HepG2 (cell line): ENCODE data around the gene PTK7. TPM values are rescaled to one million over a fixed set of nuclear protein-coding genes. Genes with fewer than 3 reads are reported as not detected.

ENCODE experiments used
- ATAD3A ChIP-seq: sonication (generic); formaldehyde crosslinking; IDR thresholded peaks from 2 replicates; pipeline ENCODE4 v1.4.0; 2020; ENCODE audit warnings: missing genetic modification reagents
- DNMT1 ChIP-seq: sonication (generic); formaldehyde crosslinking; IDR thresholded peaks from 2 replicates; pipeline ENCODE4 v1.5.1; 2020; ENCODE audit warnings: mild to moderate bottlenecking, missing genetic modification reagents
- EZH2 ChIP-seq: conservative IDR thresholded peaks from 2 replicates; pipeline ENCODE4 v1.6.1; 2012; ENCODE audit warnings: mild to moderate bottlenecking, low read depth, low read length, moderate library complexity
- FOXC1 ChIP-seq: sonication (generic); formaldehyde crosslinking; IDR thresholded peaks from 2 replicates; pipeline ENCODE4 v1.8.0; 2022; ENCODE audit warnings: mild to moderate bottlenecking, missing genetic modification reagents, borderline replicate concordance
- HOXA3 ChIP-seq: sonication (generic); formaldehyde crosslinking; IDR thresholded peaks from 2 replicates; pipeline ENCODE4 v1.5.0; 2020; ENCODE audit warnings: missing genetic modification reagents
- HOXA5 ChIP-seq: sonication (generic); formaldehyde crosslinking; IDR thresholded peaks from 2 replicates; pipeline ENCODE4 v1.4.0; 2020; ENCODE audit warnings: missing genetic modification reagents
- KDM3A ChIP-seq: IDR thresholded peaks from 2 replicates; pipeline ENCODE4 v1.6.1; 2018; ENCODE audit warnings: low read depth, missing compliant biosample characterization
- MIXL1 ChIP-seq: IDR thresholded peaks from 2 replicates; pipeline ENCODE4 v1.6.1; 2016
- MZF1 ChIP-seq: sonication (generic); formaldehyde crosslinking; IDR thresholded peaks from 2 replicates; pipeline ENCODE4 v1.8.1; 2023; ENCODE audit warnings: mild to moderate bottlenecking, missing genetic modification reagents, borderline replicate concordance
- PHF5A ChIP-seq: IDR thresholded peaks from one replicate; pipeline ENCODE4 v1.6.1; 2018; ENCODE audit warnings: low read depth, missing genetic modification reagents; ENCODE audit not compliant: unreplicated experiment
- RXRA ChIP-seq: sonication (generic); formaldehyde crosslinking; IDR thresholded peaks from 2 replicates; pipeline ENCODE4 v1.5.1; 2020; ENCODE audit warnings: missing genetic modification reagents
- SPEN ChIP-seq: sonication (generic); formaldehyde crosslinking; IDR thresholded peaks from 2 replicates; pipeline ENCODE4 v1.5.1; 2020; ENCODE audit warnings: low read depth, mild to moderate bottlenecking, missing genetic modification reagents
- THAP11 ChIP-seq: IDR thresholded peaks from 2 replicates; pipeline ENCODE4 v1.6.1; 2016; ENCODE audit warnings: missing biosample characterization, missing genetic modification reagents
- WIZ ChIP-seq: sonication (generic); formaldehyde crosslinking; IDR thresholded peaks from 2 replicates; pipeline ENCODE4 v1.5.1; 2020; ENCODE audit warnings: mild to moderate bottlenecking, missing genetic modification reagents
- ZNF180 ChIP-seq: sonication (generic); formaldehyde crosslinking; IDR thresholded peaks from 2 replicates; pipeline ENCODE4 v1.4.0; 2020; ENCODE audit warnings: low read depth, missing genetic modification reagents, borderline replicate concordance
- ZNF251 ChIP-seq: sonication (generic); formaldehyde crosslinking; IDR thresholded peaks from 2 replicates; pipeline ENCODE4 v1.9.0; 2021; ENCODE audit warnings: mild to moderate bottlenecking, missing genetic modification reagents
- ZNF501 ChIP-seq: sonication (generic); formaldehyde crosslinking; IDR thresholded peaks from 2 replicates; pipeline ENCODE4 v1.5.1; 2020; ENCODE audit warnings: mild to moderate bottlenecking, moderate library complexity, missing genetic modification reagents
- ZNF674 ChIP-seq: sonication (generic); formaldehyde crosslinking; IDR thresholded peaks from 2 replicates; pipeline ENCODE4 v1.5.0; 2020; ENCODE audit warnings: low read depth, mild to moderate bottlenecking, missing genetic modification reagents
- ZNF737 ChIP-seq: sonication (generic); formaldehyde crosslinking; IDR thresholded peaks from 2 replicates; pipeline ENCODE4 v1.5.0; 2020; ENCODE audit warnings: missing genetic modification reagents, mild to moderate bottlenecking, borderline replicate concordance
- polyA plus RNA-seq, 8 experiments: library from polyadenylated mRNA; depleted of rRNA in 3 of 8; stranded (reverse) in 7 of 8; unstranded in 1 of 8; fragments of >200 nt; fragmentation: Illumina TruSeq in 4 of 8; extraction: Trizol in 4 of 8; gene quantifications; 2 replicates each; pipeline versions ENCODE4 v1.2.1 to v1.2.3, GENCODE V29; 2011 to 2016; ENCODE audit warnings: low read depth in 4 of 8, missing spikeins in 1 of 8, mixed read lengths in 1 of 8; ENCODE audit not compliant: insufficient read depth in 1 of 8
- total RNA-seq, 5 experiments: library from RNA; depleted of rRNA; stranded (reverse); fragments of >200 nt; fragmentation: Illumina TruSeq; extraction: Trizol; gene quantifications; 2 replicates each; pipeline ENCODE4 v1.2.3, GENCODE V29; 2016; ENCODE audit warnings: low read depth in 1 of 5
- TF ChIP-seq, protein P1 (sequence below): sonication (generic); formaldehyde crosslinking; IDR thresholded peaks from 2 replicates; pipeline ENCODE4 v1.5.0; 2020; ENCODE audit warnings: mild to moderate bottlenecking, missing genetic modification reagents
- TF ChIP-seq, protein P2 (sequence below): sonication (generic); formaldehyde crosslinking; IDR thresholded peaks from 2 replicates; pipeline ENCODE4 v1.4.0; 2020; ENCODE audit warnings: low read depth, mild to moderate bottlenecking, missing genetic modification reagents
- TF ChIP-seq, protein P3 (sequence below): IDR thresholded peaks from 2 replicates; pipeline ENCODE4 v1.6.1; 2012; ENCODE audit warnings: low read length, improper control_type of control experiment

PTK7 gene
- total and polyA plus RNA-seq, 2 of the 13 experiments (the other 11 are each of a cell fraction or from before 2014, with no cell fraction given) = 98.5 to 99.8 TPM

DNA sequence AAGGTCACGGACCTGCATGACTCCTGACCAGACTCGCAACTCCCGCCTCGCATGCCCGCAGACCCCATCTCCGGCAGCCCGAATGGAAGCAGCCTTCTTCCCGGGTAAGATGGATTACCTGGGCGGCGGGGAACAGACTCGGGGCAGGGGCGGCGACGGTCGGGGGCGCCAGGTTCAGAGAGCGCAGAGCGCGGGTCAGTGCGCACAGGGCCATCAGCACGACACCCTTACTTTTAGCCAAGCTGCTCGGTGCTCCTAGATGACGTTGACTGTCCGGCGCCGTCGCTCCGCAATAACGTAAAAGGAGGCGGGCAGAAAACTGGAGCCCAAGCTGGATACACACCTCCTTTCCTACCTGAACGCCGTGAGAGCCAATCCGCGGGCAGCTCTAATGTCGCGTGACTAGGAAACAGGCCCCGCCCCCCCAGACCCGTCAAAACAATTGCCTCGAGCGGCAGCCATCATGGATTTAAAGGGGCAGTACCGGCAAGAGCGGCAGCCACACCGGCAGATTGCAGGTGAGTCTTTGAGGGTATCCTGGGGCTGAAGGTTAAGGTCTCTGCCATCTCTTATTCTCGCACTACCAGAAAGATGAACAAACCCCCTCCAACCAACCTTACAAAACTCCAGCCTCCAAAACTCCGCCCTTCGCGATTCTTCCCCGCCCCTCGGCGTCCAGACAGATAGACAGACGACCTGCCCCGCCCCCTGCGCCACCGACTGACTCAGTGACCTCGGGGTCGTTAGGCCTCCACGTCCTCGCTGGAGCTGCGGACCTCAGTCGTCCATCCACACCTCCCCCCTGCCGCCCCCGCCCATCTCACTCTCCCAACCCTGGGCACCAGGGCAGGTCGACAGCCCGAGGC is 16.7 kb upstream of the PTK7 start, which contains the start of the genes KLC4 and MRPL2 (continued):
- TF ChIP-seq DNMT1 (CRISPR knock-in tag) = peak; percentile 49; the same call in 1 of the 2 replicates
- 0 out of 2 replicates have a peak, but pooled peaks have one; percentile 54 for TF ChIP-seq WIZ (CRISPR knock-in tag)
- TF ChIP-seq, protein P1, sequence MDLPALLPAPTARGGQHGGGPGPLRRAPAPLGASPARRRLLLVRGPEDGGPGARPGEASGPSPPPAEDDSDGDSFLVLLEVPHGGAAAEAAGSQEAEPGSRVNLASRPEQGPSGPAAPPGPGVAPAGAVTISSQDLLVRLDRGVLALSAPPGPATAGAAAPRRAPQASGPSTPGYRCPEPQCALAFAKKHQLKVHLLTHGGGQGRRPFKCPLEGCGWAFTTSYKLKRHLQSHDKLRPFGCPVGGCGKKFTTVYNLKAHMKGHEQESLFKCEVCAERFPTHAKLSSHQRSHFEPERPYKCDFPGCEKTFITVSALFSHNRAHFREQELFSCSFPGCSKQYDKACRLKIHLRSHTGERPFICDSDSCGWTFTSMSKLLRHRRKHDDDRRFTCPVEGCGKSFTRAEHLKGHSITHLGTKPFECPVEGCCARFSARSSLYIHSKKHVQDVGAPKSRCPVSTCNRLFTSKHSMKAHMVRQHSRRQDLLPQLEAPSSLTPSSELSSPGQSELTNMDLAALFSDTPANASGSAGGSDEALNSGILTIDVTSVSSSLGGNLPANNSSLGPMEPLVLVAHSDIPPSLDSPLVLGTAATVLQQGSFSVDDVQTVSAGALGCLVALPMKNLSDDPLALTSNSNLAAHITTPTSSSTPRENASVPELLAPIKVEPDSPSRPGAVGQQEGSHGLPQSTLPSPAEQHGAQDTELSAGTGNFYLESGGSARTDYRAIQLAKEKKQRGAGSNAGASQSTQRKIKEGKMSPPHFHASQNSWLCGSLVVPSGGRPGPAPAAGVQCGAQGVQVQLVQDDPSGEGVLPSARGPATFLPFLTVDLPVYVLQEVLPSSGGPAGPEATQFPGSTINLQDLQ = peak; percentile 42; the same call in 1 of the 2 replicates
- TF ChIP-seq HOXA5 = 0 out of 2 replicates have a peak, but pooled peaks have one; percentile 78
- TF ChIP-seq ZNF251 (CRISPR knock-in tag) = 0 out of 2 replicates have a peak, but pooled peaks have one; percentile 45
- peak; percentile 75; the same call in 1 of the 2 replicates for TF ChIP-seq SPEN
- TF ChIP-seq FOXC1 (CRISPR knock-in tag) = 0 out of 2 replicates have a peak, but pooled peaks have one; percentile 32
- no peak for TF ChIP-seq PHF5A (CRISPR knock-in tag)
- TF ChIP-seq EZH2 = no peak
- TF ChIP-seq ZNF674 (CRISPR knock-in tag) = no peak
- TF ChIP-seq ZNF501 = peak; percentile 89
- TF ChIP-seq ATAD3A (CRISPR knock-in tag) = no peak
- no peak; the same call in 1 of the 2 replicates for TF ChIP-seq KDM3A (CRISPR knock-in tag)
- TF ChIP-seq MIXL1 (CRISPR knock-in tag) = peak; percentile 37; the same call in 1 of the 2 replicates
- TF ChIP-seq, protein P2, sequence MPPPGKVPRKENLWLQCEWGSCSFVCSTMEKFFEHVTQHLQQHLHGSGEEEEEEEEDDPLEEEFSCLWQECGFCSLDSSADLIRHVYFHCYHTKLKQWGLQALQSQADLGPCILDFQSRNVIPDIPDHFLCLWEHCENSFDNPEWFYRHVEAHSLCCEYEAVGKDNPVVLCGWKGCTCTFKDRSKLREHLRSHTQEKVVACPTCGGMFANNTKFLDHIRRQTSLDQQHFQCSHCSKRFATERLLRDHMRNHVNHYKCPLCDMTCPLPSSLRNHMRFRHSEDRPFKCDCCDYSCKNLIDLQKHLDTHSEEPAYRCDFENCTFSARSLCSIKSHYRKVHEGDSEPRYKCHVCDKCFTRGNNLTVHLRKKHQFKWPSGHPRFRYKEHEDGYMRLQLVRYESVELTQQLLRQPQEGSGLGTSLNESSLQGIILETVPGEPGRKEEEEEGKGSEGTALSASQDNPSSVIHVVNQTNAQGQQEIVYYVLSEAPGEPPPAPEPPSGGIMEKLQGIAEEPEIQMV (CRISPR knock-in tag) = no peak
- TF ChIP-seq THAP11 (CRISPR knock-in tag) = peak; percentile 94
- TF ChIP-seq HOXA3 (CRISPR knock-in tag) = peak; percentile 99
- TF ChIP-seq MZF1 = 0 out of 2 replicates have a peak, but pooled peaks have one; percentile 30
- TF ChIP-seq, protein P3, sequence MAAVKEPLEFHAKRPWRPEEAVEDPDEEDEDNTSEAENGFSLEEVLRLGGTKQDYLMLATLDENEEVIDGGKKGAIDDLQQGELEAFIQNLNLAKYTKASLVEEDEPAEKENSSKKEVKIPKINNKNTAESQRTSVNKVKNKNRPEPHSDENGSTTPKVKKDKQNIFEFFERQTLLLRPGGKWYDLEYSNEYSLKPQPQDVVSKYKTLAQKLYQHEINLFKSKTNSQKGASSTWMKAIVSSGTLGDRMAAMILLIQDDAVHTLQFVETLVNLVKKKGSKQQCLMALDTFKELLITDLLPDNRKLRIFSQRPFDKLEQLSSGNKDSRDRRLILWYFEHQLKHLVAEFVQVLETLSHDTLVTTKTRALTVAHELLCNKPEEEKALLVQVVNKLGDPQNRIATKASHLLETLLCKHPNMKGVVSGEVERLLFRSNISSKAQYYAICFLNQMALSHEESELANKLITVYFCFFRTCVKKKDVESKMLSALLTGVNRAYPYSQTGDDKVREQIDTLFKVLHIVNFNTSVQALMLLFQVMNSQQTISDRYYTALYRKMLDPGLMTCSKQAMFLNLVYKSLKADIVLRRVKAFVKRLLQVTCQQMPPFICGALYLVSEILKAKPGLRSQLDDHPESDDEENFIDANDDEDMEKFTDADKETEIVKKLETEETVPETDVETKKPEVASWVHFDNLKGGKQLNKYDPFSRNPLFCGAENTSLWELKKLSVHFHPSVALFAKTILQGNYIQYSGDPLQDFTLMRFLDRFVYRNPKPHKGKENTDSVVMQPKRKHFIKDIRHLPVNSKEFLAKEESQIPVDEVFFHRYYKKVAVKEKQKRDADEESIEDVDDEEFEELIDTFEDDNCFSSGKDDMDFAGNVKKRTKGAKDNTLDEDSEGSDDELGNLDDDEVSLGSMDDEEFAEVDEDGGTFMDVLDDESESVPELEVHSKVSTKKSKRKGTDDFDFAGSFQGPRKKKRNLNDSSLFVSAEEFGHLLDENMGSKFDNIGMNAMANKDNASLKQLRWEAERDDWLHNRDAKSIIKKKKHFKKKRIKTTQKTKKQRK = no peak
- no peak for TF ChIP-seq ZNF180 (CRISPR knock-in tag)
- TF ChIP-seq RXRA (CRISPR knock-in tag) = peak; percentile 78
- TF ChIP-seq ZNF737 (CRISPR knock-in tag) = no peak
